Endothelial cell of umbilical vein (primary cell): ENCODE measurements around the gene RPL6. TPM values are rescaled to one million over a fixed set of nuclear protein-coding genes. Genes with fewer than 3 reads are reported as not detected.

Experiments used
- BruUV-seq: library from RNA; stranded (reverse); fragments of 400-500 nt; replicated peaks from 2 replicates; lab custom pipeline; 2021; lab: Mats Ljungman, UMichigan
- CTCF ChIA-PET: fragments of 300-600, 350-600 bp; sonication (Branson Sonifier 250); formaldehyde crosslinking; loops from one replicate; lab custom pipeline; 2021; ENCODE audit warnings: antibody characterized with exemption, inconsistent platforms; lab: Charles Lee
- POLR2A ChIA-PET: fragments of 300-600, 350-600 bp; sonication (Branson Sonifier 250); formaldehyde crosslinking; loops from one replicate; lab custom pipeline; 2021; ENCODE audit warnings: antibody characterized with exemption, inconsistent platforms; lab: Charles Lee
- DNase-seq: peaks from one replicate; pipeline ENCODE4 v3.0.0-alpha.2; 2011; ENCODE audit warnings: low read depth, low spot score
- FAIRE-seq: peaks from 2 replicates; lab custom pipeline; 2011; peaks lifted over from hg19 to GRCh38; lab: Jason Lieb, UNC
- H2AFZ ChIP-seq: 2 replicates; pipeline ENCODE4 v1.6.0; 2012; ENCODE audit warnings: low read depth, low read length, control low read depth, inconsistent platforms
- H3K27ac ChIP-seq: 2 replicates; pipeline ENCODE4 v1.5.1; 2011; ENCODE audit warnings: low read depth, mild to moderate bottlenecking, control low read depth, low read length, moderate library complexity; ENCODE audit not compliant: insufficient read depth
- H3K27me3 ChIP-seq, 2 experiments: 2 replicates each; pipeline versions ENCODE4 v1.6.0 to v1.6.1; 2011; ENCODE audit warnings: low read length in 2 of 2, mixed read lengths in 1 of 2; ENCODE audit not compliant: control insufficient read depth in 2 of 2, insufficient read depth in 2 of 2
- H3K36me3 ChIP-seq, 2 experiments: 2 replicates in 1 of 2; 3 replicates in 1 of 2; pipeline ENCODE4 v1.5.1; 2011; ENCODE audit warnings: low read length in 2 of 2, mild to moderate bottlenecking in 1 of 2, moderate library complexity in 1 of 2; ENCODE audit not compliant: control insufficient read depth in 2 of 2, insufficient read depth in 2 of 2; ENCODE audit errors: extremely low read depth in 1 of 2
- H3K4me1 ChIP-seq: 3 replicates; pipeline ENCODE4 v1.5.1; 2011; ENCODE audit warnings: mild to moderate bottlenecking, low read length; ENCODE audit not compliant: control insufficient read depth, insufficient read depth; ENCODE audit errors: extremely low read depth
- H3K4me2 ChIP-seq: 2 replicates; pipeline ENCODE4 v1.6.1; 2011; ENCODE audit warnings: low read length, control low read depth, mixed read lengths; ENCODE audit not compliant: insufficient read depth
- H3K4me3 ChIP-seq, 3 experiments: fragments of 200-600 bp in 1 of 3; sonication (generic), shearing (Covaris generic) in 1 of 3; replicated peaks in 1 of 3; 2 replicates each; pipeline ENCODE4 v1.5.1; 2011 to 2016; ENCODE audit warnings: control low read depth in 3 of 3, low read length in 3 of 3, mild to moderate bottlenecking in 2 of 3, inconsistent platforms in 1 of 3, low read depth in 1 of 3, moderate library complexity in 1 of 3; ENCODE audit not compliant: insufficient read depth in 1 of 3
- H3K79me2 ChIP-seq: 2 replicates; pipeline ENCODE4 v1.6.0; 2012; ENCODE audit warnings: low read length, inconsistent platforms; ENCODE audit not compliant: control insufficient read depth, insufficient read depth
- H3K9ac ChIP-seq: replicated peaks from 2 replicates; pipeline ENCODE3; 2011; ENCODE audit warnings: low read length, control low read depth; ENCODE audit not compliant: insufficient read depth; ENCODE audit errors: extremely low read depth
- H3K9me1 ChIP-seq: replicated peaks from 3 replicates; pipeline ENCODE4 v1.6.0; 2011; ENCODE audit warnings: mild to moderate bottlenecking, low read length; ENCODE audit not compliant: control insufficient read depth, insufficient read depth; ENCODE audit errors: extremely low read depth
- H3K9me3 ChIP-seq: replicated peaks from 2 replicates; pipeline ENCODE4 v1.5.1; 2012; ENCODE audit warnings: low read length, inconsistent platforms; ENCODE audit not compliant: control insufficient read depth, insufficient read depth
- H4K20me1 ChIP-seq: replicated peaks from 2 replicates; pipeline ENCODE3; 2011; ENCODE audit warnings: mild to moderate bottlenecking, low read length; ENCODE audit not compliant: control insufficient read depth, insufficient read depth; ENCODE audit errors: extremely low read depth
- CTCF ChIP-seq, 2 donors: IDR thresholded peaks; 1 replicate in 1 of 2; 2 replicates in 1 of 2; pipeline ENCODE4 v1.5.1; 2011; ENCODE audit warnings: low read length in 2 of 2, mild to moderate bottlenecking in 2 of 2, moderate library complexity in 2 of 2, control low read depth in 1 of 2, inconsistent platforms in 1 of 2, low read depth in 1 of 2; ENCODE audit not compliant: insufficient read depth in 1 of 2; ENCODE audit errors: extremely low read depth in 1 of 2
- EZH2 ChIP-seq: IDR thresholded peaks from 2 replicates; pipeline ENCODE4 v1.6.1; 2012; ENCODE audit warnings: borderline replicate concordance, low read depth, mild to moderate bottlenecking, moderate library complexity, low read length, inconsistent platforms; ENCODE audit not compliant: severe bottlenecking
- FOS ChIP-seq: IDR thresholded peaks from 2 replicates; pipeline ENCODE4 v1.6.1; 2011; ENCODE audit warnings: mild to moderate bottlenecking, low read length, moderate library complexity, borderline replicate concordance; ENCODE audit not compliant: insufficient read depth
- JUN ChIP-seq: IDR thresholded peaks from 2 replicates; pipeline ENCODE4 v1.6.1; 2011; ENCODE audit warnings: borderline replicate concordance, low read depth; ENCODE audit not compliant: insufficient read length, insufficient read depth
- MAX ChIP-seq: IDR thresholded peaks from 2 replicates; pipeline ENCODE4 v1.6.1; 2011; ENCODE audit not compliant: insufficient read depth, insufficient read length
- POLR2AphosphoS5 ChIP-seq: IDR thresholded peaks from 2 replicates; pipeline ENCODE4 v1.6.1; 2012; ENCODE audit warnings: low read depth, mild to moderate bottlenecking, control low read depth, low read length, moderate library complexity; ENCODE audit not compliant: insufficient read depth
- dilution Hi-C: fragments of 300-500 bp; cut with MboI; formaldehyde crosslinking; loops from one replicate; pipeline ENCODE4 v1.15.0; 2019; ENCODE audit warnings: low sequenced_read_pairs; ENCODE audit not compliant: extremely low pct_ligation_motif_present
- intact Hi-C: fragments of 100-400 bp; cut with micrococcal nuclease; formaldehyde crosslinking; loops from one replicate; pipeline ENCODE4 v1.10.0; 2022
- polyA plus RNA-seq, 4 experiments: library from polyadenylated mRNA; depleted of rRNA in 3 of 4; stranded (reverse) in 3 of 4; unstranded in 1 of 4; fragments of >200 nt; gene quantifications; 2 replicates each; pipeline versions ENCODE4 v1.2.1 to v1.2.3, GENCODE V29; 2011 to 2012; ENCODE audit warnings: missing spikeins in 1 of 4
- total RNA-seq: library from RNA; stranded (reverse); gene quantifications from 2 replicates; pipeline ENCODE4 v1.2.3, GENCODE V29; 2021

Gene RPL6
- total and polyA plus RNA-seq, 2 donors (not counting 3 experiments of a cell fraction or from before 2014, with no cell fraction given): 998 to 1,385 TPM

- no TSS peak for BruUV-seq
- intact Hi-C loops: no loop called here
- FAIRE-seq: no peak
These were observed 41.4 kb downstream of the RPL6 start for GRCh38 chr12:112367965-112368364.

More at GRCh38 chr12:112367965-112368364, 41.4 kb downstream of the RPL6 start:
- DNase-seq: no peak
- no peak overlapping the region for H3K4me2 ChIP-seq
- H3K9me1 ChIP-seq: no peaks in the 10 kb centered on the region
- H4K20me1 ChIP-seq: peaks cover 2% of the 10 kb centered on the region
- H3K36me3 ChIP-seq: no peaks in the 10 kb centered on the region
- no peak for TF ChIP-seq FOS
- TF ChIP-seq POLR2AphosphoS5: no peak
- no peak for TF ChIP-seq EZH2
- no peak for TF ChIP-seq MAX
- TF ChIP-seq CTCF (IDR thresholded peaks at IDR 0.05; ENCODE audit: extremely low read depth in 1 of 2, insufficient read depth in 1 of 2, low read depth in 1 of 2, low read length in 2 of 2): no peak
- no peak for TF ChIP-seq JUN
- H3K4me1 ChIP-seq: no peaks in the 10 kb centered on the region
- ChIA-PET POLR2A (no interaction called here), CTCF (interaction anchor here (1.4 kb wide), 1 partner anchor 17 kb away, joined by 3 read pairs; no protein-coding TSS in a partner anchor)
- no peak overlapping the region for H3K9ac ChIP-seq
- no peak overlapping the region for H3K4me3 ChIP-seq
- dilution Hi-C loops: no loop called here
- H3K27ac ChIP-seq: no peak overlapping the region
- no peaks in the 10 kb centered on the region for H3K9me3 ChIP-seq
- peaks cover 26% of the 10 kb centered on the region for H3K79me2 ChIP-seq
- no peak overlapping the region for H2AFZ ChIP-seq
- H3K27me3 ChIP-seq: no peaks in the 10 kb centered on the region
